ENCODE results near the gene PEAK3.

Gene PEAK3

GRCh38 chr19:2282062-2282861 lies at the start of gene PEAK3:
Gene PEAK3, minus strand, starts transcription at chr19:2282175. Its CDS starts 1,244 bp downstream, at chr19:2280931.
- H3K4me3 ChIP-seq, result peak within 1 kb of the TSS; percentile 65
- peak within 1 kb of the TSS in 1 of 2 donors; percentile 68 for H3K27ac ChIP-seq
- TF ChIP-seq CTCF (IDR thresholded peaks at IDR 0.05), result no peak
- no peak for DNase-seq (ENCODE audit: low spot score)

- DNase-seq (ENCODE audit: low spot score), result no peak
- no peak for TF ChIP-seq CTCF (IDR thresholded peaks at IDR 0.05)
- Histone ChIP-seq H3K4me3 (no peak overlapping the region), H3K27ac (no peak overlapping the region)
Observed at GRCh38 chr19:2330632-2331284, 48.8 kb upstream of the PEAK3 start.

GRCh38 chr19:2330255-2330631 lies 48.3 kb upstream of the PEAK3 start:
- H3K27ac ChIP-seq, result no peak overlapping the region
- H3K4me3 ChIP-seq, result no peak overlapping the region
- no peak for DNase-seq (ENCODE audit: low spot score)
- no peak for TF ChIP-seq CTCF (IDR thresholded peaks at IDR 0.05)

GRCh38 chr19:2329501-2329916 lies 47.5 kb upstream of the PEAK3 start:
- no peak for TF ChIP-seq CTCF (IDR thresholded peaks at IDR 0.05)
- Histone ChIP-seq H3K27ac (no peak overlapping the region), H3K4me3 (peak overlapping the region; percentile 97)
- no peak for DNase-seq (ENCODE audit: low spot score)

GRCh38 chr19:2329149-2329478 lies 47.1 kb upstream of the PEAK3 start:
- Histone ChIP-seq H3K27ac (peak overlapping the region in 1 of 2 donors; percentile 83), H3K4me3 (peak overlapping the region; percentile 97)
- no peak for DNase-seq (ENCODE audit: low spot score)
- TF ChIP-seq CTCF (IDR thresholded peaks at IDR 0.05), result no peak

- Histone ChIP-seq H3K4me3 (peak within 1 kb of the TSS; percentile 97), H3K27ac (peak within 1 kb of the TSS; percentile 58 to 83)
- no peak for TF ChIP-seq CTCF (IDR thresholded peaks at IDR 0.05)
- peak; percentile 88 for DNase-seq (ENCODE audit: low spot score)
Observed at GRCh38 chr19:2328401-2329148, 46.6 kb upstream of the PEAK3 start, which contains the start of the genes LSM7 and SPPL2B. Gene LSM7, minus strand, starts transcription at chr19:2328586. Its CDS starts 20 bp downstream, at chr19:2328566. Gene SPPL2B, plus strand, starts transcription at chr19:2328684. Its CDS starts 26 bp downstream, at chr19:2328710.

Measured in coronary artery (tissue), 2 donors.